HG03442 (cell line): ENCODE data around the gene SELENON.
"Not testable (repeated sequence)": the region's sequence is repeated elsewhere in the genome, so short reads cannot be mapped to it uniquely, and the experiment has no call there.

Experiments
- ATAC-seq: cut with Tn5 transposase; IDR thresholded peaks from one replicate; pipeline ENCODE4 v1.9.1; 2021; ENCODE audit warnings: mild to moderate bottlenecking, moderate library complexity; ENCODE audit not compliant: unreplicated experiment

The SELENON gene

DNA sequence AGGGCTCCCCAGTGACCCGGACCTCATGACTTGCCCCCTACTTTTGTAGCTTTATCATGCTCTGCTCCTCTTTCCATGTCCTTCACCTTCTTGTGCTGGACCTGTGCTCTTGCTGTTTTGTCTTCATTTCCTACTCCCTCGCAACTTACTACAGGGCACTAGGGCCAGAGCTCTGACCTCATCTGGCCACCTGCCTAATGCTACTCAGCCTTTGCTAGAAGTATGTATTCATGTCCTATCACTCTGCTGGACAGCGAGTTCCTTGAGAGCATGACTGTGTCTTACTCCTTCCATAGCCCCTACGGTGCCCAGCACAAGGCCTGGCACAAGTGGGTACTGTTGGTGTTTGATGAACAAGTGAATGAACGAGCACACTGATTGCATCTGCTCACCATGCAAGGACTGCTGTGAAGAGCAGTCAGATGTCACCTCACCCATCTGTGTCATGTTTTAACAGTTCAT lies 21.7 kb downstream of the SELENON start:
- ATAC-seq: no peak

DNA sequence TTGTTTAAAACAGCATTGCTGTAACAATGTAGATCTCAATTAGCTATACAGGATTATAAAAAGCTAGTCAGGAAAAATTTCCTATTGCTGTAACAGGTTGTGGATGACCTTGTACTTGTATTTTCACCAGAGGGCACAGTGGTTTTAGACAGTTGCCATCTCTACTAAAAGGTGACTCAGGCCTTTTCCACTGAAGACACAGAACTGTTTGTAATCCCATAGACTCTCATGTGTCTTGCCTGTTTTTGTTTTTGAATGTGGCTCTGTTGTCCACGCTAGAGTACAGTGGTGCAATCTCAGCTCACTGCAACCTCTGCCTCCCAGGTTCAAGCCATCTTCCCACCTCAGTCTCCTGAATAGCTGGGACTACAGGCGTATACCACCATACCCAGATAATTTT lies 25.6 kb downstream of the SELENON start:
- no peak for ATAC-seq

GRCh38 chr1:25826571-25826970 lies 26.6 kb downstream of the SELENON start:
- no peak for ATAC-seq

DNA sequence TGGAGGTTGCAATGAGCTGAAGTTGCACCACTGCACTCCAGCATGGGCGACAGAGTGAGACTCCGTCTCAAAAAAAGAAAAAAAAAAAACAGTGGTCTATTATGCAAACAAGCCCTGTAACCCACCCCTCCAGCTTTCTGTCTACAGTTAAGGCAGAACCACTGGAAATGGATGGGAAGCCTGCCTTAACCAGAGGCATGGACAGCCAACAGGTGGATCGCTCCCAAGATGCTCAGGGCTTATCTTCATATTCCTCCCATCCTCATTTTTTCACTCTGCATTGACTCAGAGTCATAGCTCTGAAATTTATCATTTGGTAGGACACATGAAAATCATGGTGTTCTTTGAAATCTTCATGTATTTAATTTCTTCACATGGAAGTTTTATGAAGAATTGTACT lies 28.5 kb downstream of the SELENON start:
- ATAC-seq: no peak

DNA sequence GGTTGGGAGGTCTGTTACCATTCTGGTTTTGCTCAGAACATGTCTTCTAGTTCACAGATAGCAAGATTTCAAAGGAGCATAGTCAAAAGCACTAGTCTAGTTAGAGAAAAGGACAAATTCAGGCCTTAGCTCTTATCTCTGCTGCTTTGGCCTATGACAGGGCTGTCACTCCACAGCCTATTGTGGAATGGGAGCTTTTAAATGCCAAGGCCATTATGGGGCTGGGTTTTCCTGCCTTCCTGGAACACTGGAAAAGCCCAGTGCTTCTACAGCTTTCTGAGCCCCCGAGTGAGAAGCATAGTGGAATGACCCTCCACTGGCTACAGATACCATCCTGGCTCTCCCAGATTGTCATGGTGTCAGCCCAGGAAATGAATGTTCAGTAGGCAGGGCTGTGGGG lies 29.1 kb downstream of the SELENON start:
- ATAC-seq: no peak

DNA sequence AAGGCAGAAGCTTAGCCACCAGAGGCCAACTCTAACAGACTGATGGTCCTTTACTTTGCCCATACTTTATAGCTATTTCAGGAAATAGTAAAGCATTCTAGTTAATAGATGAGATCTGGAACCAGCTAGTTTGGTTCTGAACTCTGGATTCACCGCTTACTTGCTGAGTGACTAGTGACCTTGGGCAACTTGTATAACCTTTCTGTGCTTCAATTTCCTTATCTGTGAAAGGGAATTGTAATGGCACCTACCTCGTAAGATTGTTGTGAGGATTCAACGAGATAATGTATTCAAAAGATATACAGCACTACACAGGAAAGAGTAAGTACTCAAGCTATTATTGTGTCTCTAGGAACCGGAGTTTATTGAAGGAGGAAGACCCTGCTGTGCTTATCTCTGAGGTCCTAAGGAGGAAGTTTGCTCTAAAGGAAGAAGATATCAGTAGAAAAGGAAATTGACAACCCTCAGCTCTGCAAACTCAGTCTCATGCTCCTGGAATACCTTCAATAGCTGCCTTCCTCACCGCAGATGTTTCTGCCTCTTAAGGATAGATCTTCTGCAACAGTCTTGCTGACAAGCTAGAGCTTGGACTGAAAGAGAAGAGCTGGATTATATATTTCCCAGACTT lies 31.7 kb downstream of the SELENON start:
- ATAC-seq: no peak

- no peak for ATAC-seq
These were observed 32.5 kb downstream of the SELENON start for GRCh38 chr1:25832336-25833037.

DNA sequence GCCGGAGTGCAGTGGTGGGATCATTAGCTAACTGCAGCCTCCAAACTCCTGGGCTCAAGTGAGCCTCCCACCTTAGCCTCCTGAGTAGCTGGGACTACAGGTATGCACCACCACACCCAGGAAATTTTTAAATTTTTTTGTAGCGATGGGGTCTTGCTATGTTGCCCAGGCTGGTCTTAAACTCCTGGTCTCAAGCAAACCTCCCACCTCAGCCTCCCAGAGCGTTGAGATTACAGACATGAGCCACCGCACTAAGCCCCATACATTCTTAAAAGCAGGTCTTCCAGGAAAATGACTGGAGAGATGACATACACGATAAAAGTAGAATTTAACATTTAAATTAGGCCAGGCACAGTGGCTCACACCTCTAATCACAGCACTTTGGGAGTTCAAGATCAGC lies 33.2 kb downstream of the SELENON start:
- no peak for ATAC-seq

GRCh38 chr1:25834894-25835293 lies 34.9 kb downstream of the SELENON start:
- no peak for ATAC-seq

GRCh38 chr1:25836695-25837094 lies 36.7 kb downstream of the SELENON start:
- ATAC-seq: no peak

DNA sequence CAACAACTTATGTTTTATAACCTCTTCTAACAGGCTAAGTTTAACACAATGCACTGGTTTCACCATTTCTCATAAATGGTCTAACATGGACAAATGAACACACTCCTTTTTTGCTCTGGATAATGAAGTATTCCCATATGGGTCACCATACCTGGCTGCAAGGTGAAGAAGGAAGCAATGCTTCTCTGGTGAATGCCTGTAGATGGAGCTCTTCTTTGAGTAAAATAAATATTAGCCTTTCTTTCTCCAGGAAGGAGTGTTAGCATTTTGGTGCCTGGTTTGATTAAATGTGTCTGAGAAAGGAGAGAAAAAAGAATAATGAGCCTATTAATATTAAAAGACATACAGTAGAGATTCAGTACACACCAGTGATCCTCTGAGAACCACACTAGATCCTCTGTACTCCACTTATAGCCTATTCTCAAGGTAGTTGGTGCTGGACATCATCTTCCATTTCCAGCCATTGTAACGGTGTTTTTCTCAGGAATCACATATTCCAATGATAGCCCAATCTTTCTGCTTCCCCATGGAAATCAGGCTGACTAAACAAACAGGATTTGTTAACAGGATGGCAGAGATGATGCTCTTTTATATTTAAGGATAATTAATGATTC lies 37.4 kb downstream of the SELENON start:
- no peak for ATAC-seq

- ATAC-seq: not testable (repeated sequence)
These were observed 39.8 kb downstream of the SELENON start for GRCh38 chr1:25839808-25840207.

GRCh38 chr1:25843483-25843882 lies 43.5 kb downstream of the SELENON start:
- ATAC-seq: no peak

DNA sequence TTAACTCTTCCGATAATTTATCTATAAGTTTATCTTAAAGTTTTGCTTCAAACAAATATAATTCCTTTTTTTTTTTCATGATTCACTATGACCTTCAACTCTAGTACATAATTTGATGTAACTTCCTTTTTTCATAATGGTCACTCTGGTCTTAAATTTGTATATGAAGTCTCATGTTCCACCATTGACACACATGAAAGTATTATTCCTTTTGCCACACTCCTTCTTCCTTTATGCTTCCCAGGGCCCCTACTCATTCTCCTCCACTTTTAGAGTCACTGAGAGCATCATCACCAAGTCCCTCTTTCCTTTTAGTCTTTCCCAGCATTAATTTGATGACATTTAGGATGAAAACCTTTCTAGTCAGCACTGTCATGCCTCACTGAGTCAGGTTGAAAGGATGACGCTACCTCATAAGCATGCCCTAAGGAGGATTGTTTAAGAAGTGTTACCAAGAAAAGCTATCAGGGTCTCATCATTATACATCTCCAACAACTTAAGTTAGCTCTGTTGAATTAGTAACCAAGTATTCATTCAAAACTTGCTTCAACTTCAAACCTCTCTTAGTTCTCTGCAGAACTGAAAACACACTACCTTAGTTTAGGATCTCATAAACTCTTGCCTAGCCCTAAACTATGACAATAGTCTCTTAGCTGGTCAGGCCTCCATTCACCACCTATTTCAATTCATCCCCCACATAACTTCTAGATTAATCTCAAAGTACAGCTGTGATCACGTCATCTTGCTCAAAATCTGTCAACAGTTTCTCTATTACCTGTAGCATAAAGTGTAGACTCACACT lies 44.7 kb downstream of the SELENON start:
- no peak for ATAC-seq

- no peak for ATAC-seq
These were observed 45.7 kb downstream of the SELENON start for GRCh38 chr1:25845664-25846063.

DNA sequence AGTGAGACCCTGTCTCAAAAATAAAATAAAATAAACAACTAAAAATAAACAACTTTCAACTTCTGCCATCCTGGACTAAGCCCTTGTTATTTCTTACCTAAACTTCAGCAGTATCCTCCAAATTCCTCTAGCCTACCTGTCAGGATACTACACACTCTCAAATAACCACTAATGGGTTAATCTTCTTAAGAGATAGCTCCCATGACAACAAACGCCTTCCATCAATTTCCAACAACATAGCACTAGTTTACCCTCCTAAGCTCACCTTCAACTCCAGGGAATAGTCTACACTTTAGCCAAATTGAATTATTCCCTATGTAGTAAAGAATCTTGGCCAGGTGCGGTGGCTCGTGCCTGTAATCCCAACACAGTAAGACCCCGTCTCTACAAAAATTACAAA lies 47.9 kb downstream of the SELENON start:
- ATAC-seq: no peak

DNA sequence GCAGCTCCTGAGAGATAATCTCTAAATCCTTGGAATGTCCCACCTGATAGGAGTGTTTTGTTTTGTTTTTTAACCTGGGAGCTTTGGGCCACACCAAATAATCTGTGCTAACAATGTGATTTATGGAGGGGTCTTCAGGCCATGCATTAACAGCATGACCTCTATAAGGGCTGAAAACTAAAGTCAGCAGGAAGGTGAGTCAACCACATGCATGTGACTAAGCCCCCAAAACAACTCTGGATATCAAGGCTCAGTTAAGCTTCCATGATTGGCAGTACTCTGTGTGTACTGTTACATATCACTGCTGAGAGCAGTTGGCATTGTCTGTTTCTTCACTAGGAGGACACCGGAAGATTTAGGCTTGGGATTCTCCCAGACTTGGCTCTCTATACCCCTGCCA lies 48.5 kb downstream of the SELENON start:
- no peak for ATAC-seq

GRCh38 chr1:25854554-25854953 lies 54.6 kb downstream of the SELENON start:
- no peak for ATAC-seq

DNA sequence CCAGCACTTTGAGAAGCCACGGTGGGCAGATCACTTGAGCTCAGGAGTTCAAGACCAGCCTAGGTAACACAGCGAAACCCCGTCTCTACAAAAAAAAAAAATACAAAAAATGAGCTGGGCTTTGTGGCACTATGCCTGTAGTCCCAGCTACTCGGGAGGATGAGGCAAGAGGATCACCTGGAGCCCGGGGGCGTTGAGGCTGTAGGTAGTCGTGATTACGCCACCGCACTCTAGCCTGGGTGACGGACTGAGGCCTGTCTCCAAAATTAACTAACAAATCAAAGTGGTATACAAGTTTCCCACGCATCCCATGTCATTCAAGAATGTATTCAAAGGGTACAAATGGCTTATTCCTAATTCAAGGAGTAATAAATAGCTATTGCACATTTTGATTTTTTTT lies 56.9 kb downstream of the SELENON start:
- ATAC-seq: no peak

DNA sequence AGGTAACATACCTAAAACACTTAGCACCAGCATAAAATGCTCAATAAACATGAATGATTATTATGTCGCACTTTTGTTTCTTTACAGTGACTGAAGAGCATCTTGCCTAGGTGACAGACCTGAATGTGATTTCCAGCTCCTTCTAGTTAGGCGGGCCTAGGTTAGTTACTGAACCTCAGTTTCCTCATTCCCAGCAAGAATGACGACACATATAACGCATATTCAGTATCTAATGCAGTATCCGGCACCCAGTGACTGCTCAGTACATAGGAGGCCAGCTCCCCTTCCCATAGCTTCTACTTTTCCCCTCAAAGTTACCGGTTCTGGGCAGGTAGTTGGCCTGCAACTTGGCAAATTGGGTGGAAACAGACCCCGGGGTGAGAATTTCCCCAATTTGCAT lies 58.5 kb downstream of the SELENON start:
- ATAC-seq: no peak
